KMS-11 (cell line): ENCODE measurements around the gene NKX2-1.

ENCODE experiments used
- H2AFZ ChIP-seq: fragments of 200-600 bp; sonication (generic); 2 replicates; pipeline ENCODE4 v1.6.1; 2016; ENCODE audit warnings: antibody characterized with exemption, mixed run types, low read depth
- H3K27ac ChIP-seq: fragments of 200-600 bp; sonication (generic); 2 replicates; pipeline ENCODE4 v1.6.1; 2016; ENCODE audit warnings: mild to moderate bottlenecking, mixed run types
- H3K27me3 ChIP-seq: fragments of 200-600 bp; sonication (generic); 2 replicates; pipeline ENCODE4 v1.6.1; 2017; ENCODE audit warnings: mild to moderate bottlenecking, low read depth, mixed run types, moderate library complexity; ENCODE audit not compliant: insufficient read depth
- H3K36me3 ChIP-seq: fragments of 200-600 bp; sonication (generic); 2 replicates; pipeline ENCODE4 v1.6.1; 2017; ENCODE audit warnings: mild to moderate bottlenecking, mixed run types; ENCODE audit not compliant: insufficient read depth
- H3K4me1 ChIP-seq: fragments of 200-600 bp; sonication (generic); 2 replicates; pipeline ENCODE4 v1.6.1; 2016; ENCODE audit warnings: mild to moderate bottlenecking, low read depth, mixed run types; ENCODE audit not compliant: poor library complexity, severe bottlenecking
- H3K4me2 ChIP-seq: fragments of 200-600 bp; sonication (generic); 2 replicates; pipeline ENCODE4 v1.7.0; 2016; ENCODE audit warnings: mild to moderate bottlenecking, mixed run types
- H3K4me3 ChIP-seq: fragments of 200-600 bp; sonication (generic); IDR thresholded peaks from 2 replicates; pipeline ENCODE4 v1.6.1; 2017; ENCODE audit warnings: low read depth, low read length, mixed read lengths; ENCODE audit not compliant: insufficient read depth
- H3K79me2 ChIP-seq: fragments of 200-600 bp; sonication (generic); 2 replicates; pipeline ENCODE4 v1.6.1; 2016; ENCODE audit warnings: low read depth, mixed run types; ENCODE audit not compliant: insufficient read depth
- H3K9ac ChIP-seq: fragments of 200-600 bp; sonication (generic); 2 replicates; pipeline ENCODE4 v1.6.1; 2016; ENCODE audit warnings: mild to moderate bottlenecking, mixed run types
- H4K20me1 ChIP-seq: fragments of 200-600 bp; sonication (generic); 2 replicates; pipeline ENCODE4 v1.6.1; 2016; ENCODE audit warnings: mild to moderate bottlenecking, mixed run types; ENCODE audit not compliant: insufficient read depth
- TF ChIP-seq, protein P1 (sequence below): fragments of 200-600 bp; sonication (generic); conservative IDR thresholded peaks from 2 replicates; pipeline ENCODE4 v1.6.1; 2017; ENCODE audit warnings: low read depth, mild to moderate bottlenecking, antibody characterized with exemption, low read length, moderate library complexity, mixed read lengths

Gene NKX2-1

DNA sequence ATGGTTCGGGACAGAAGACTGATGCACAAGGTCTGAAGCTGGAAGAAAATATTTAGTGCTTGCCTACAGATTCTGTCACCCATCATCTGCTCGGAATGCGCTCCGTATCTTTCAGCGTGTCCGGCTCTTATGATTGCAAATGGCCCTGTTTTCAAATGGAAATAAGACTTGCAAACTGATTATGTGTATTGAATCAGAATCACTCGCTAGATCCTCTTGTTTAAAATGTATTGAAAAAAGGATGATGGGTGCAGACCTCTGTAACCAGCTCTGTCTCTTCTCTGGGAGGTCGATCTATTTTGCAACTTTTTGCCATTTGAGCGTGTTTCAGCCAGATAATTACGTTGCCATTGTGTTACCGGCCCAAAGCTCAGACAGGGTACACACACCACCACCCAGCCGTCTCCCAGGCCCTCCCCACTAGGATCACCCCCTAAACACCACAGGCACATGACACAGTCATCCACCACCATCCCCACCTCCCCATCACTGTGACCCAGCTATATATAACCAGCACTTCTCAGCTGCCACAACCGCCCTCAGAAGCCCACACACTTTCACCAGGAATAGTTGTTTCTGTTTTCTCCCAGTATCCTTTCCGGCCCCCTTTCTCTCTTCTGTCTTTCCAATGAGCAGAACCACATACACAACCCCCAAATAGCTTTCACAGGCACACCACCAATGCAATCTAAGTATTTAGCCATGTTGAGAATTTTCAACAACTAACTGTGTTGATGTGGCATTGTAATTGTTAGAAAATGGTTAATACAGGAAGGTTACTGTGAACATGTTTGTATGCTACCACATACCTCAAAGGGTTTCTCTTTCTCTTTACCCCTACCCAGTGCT, 10.7 kb downstream of the NKX2-1 start:
- TF ChIP-seq, protein P1, sequence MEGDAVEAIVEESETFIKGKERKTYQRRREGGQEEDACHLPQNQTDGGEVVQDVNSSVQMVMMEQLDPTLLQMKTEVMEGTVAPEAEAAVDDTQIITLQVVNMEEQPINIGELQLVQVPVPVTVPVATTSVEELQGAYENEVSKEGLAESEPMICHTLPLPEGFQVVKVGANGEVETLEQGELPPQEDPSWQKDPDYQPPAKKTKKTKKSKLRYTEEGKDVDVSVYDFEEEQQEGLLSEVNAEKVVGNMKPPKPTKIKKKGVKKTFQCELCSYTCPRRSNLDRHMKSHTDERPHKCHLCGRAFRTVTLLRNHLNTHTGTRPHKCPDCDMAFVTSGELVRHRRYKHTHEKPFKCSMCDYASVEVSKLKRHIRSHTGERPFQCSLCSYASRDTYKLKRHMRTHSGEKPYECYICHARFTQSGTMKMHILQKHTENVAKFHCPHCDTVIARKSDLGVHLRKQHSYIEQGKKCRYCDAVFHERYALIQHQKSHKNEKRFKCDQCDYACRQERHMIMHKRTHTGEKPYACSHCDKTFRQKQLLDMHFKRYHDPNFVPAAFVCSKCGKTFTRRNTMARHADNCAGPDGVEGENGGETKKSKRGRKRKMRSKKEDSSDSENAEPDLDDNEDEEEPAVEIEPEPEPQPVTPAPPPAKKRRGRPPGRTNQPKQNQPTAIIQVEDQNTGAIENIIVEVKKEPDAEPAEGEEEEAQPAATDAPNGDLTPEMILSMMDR = no peak
- Histone ChIP-seq H3K4me2 (no peak overlapping the region), H3K36me3 (no peaks in the 10 kb centered on the region), H3K27me3 (no peaks in the 10 kb centered on the region), H3K9ac (no peak overlapping the region), H3K27ac (no peak overlapping the region), H3K79me2 (no peaks in the 10 kb centered on the region), H4K20me1 (no peaks in the 10 kb centered on the region), H3K4me1 (peaks cover 6% of the 10 kb centered on the region), H2AFZ (no peak overlapping the region), H3K4me3 (no peak overlapping the region)

DNA sequence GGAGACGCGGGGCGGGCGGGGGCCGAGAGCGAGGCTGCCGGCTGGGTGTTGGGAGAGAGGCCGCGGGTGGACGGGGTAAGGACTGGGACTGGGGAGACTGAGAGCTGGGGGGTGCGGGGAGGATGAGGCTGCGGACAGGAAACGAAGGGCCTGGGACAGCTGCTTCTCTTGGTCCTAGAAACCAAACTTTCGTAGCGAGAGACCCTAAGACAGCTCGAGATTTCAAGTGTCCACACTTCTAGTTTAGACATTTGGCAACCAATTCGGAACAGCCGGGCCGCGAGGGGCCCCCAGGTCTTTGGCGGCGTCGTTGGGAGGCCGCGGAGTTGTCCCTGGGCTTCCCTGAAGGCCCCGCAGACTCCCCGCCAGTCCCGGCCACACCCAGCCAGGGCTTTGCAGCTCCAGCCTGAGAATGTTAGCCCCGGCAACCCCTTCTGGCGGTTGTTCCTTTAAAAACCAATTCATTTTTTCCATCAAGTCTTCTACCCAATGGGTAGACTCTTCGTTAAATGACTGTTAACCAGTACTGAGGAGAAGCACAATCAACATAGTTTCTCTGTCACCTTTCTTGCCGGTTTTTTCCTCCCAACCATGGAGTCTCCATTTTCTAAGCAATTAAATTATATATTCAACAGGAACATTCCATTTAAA, 11.5 kb downstream of the NKX2-1 start:
- Histone ChIP-seq H3K4me2 (no peak overlapping the region), H3K9ac (no peak overlapping the region), H3K4me1 (peaks cover 6% of the 10 kb centered on the region), H3K36me3 (no peaks in the 10 kb centered on the region), H2AFZ (no peak overlapping the region), H4K20me1 (no peaks in the 10 kb centered on the region), H3K79me2 (no peaks in the 10 kb centered on the region), H3K27ac (no peak overlapping the region), H3K27me3 (no peaks in the 10 kb centered on the region), H3K4me3 (no peak overlapping the region)
- TF ChIP-seq, protein P1 = no peak

- no peak overlapping the region for H3K4me2 ChIP-seq
Measured at GRCh38 chr14:36507847-36508417, 12.1 kb downstream of the NKX2-1 start.

More at GRCh38 chr14:36507847-36508417, 12.1 kb downstream of the NKX2-1 start:
- H3K27ac ChIP-seq = no peak overlapping the region
- H3K4me3 ChIP-seq = no peak overlapping the region
- H3K4me1 ChIP-seq = peaks cover 6% of the 10 kb centered on the region
- H3K9ac ChIP-seq = no peak overlapping the region
- H3K36me3 ChIP-seq = no peaks in the 10 kb centered on the region
- no peak overlapping the region for H2AFZ ChIP-seq
- no peaks in the 10 kb centered on the region for H4K20me1 ChIP-seq
- TF ChIP-seq, protein P1 = no peak
- H3K27me3 ChIP-seq = no peaks in the 10 kb centered on the region
- H3K79me2 ChIP-seq = no peaks in the 10 kb centered on the region
